GM19193 (cell line): ENCODE measurements around the gene NACC1.

Experiments used
- POLR2A ChIP-seq: IDR thresholded peaks from 4 replicates; pipeline ENCODE4 v1.6.1; 2011; ENCODE audit not compliant: insufficient read depth, insufficient read length; ENCODE audit errors: extremely low read depth

NACC1 gene

GRCh38 chr19:13152974-13153568 is 35.0 kb downstream of the NACC1 start:
- peak; percentile 100 for TF ChIP-seq POLR2A

GRCh38 chr19:13153569-13154240 is 35.6 kb downstream of the NACC1 start:
- no peak for TF ChIP-seq POLR2A

GRCh38 chr19:13154241-13154778 is 36.2 kb downstream of the NACC1 start:
- TF ChIP-seq POLR2A, result no peak

GRCh38 chr19:13154911-13155471 is 36.9 kb downstream of the NACC1 start:
- TF ChIP-seq POLR2A, result peak; percentile 71

- no peak for TF ChIP-seq POLR2A
Measured at GRCh38 chr19:13155472-13156359, 37.7 kb downstream of the NACC1 start.

- no peak for TF ChIP-seq POLR2A
Measured at GRCh38 chr19:13159713-13160112, 41.6 kb downstream of the NACC1 start.

GRCh38 chr19:13160557-13160956 is 42.5 kb downstream of the NACC1 start:
- no peak for TF ChIP-seq POLR2A

GRCh38 chr19:13162724-13163608 is 44.9 kb downstream of the NACC1 start:
- peak; percentile 77 for TF ChIP-seq POLR2A

GRCh38 chr19:13163609-13164342 is 45.7 kb downstream of the NACC1 start:
- no peak for TF ChIP-seq POLR2A

- peak; percentile 33 for TF ChIP-seq POLR2A
Measured at GRCh38 chr19:13164343-13165161, 46.5 kb downstream of the NACC1 start.

- no peak for TF ChIP-seq POLR2A
Measured at GRCh38 chr19:13165162-13165997, 47.3 kb downstream of the NACC1 start.

GRCh38 chr19:13169769-13170168 is 51.7 kb downstream of the NACC1 start:
- no peak for TF ChIP-seq POLR2A
